GM23338 (cell line): ENCODE results near the gene CDK11A.
A peak's percentile ranks its signal among the peaks of the same experiment; 100 is the strongest.

Experiments
- CTCF ChIP-seq, 2 experiments: fragments of 200-600 bp in 1 of 2; sonication (generic) in 1 of 2; conservative IDR thresholded peaks; 2 replicates each; pipeline versions ENCODE4 v1.5.1 to v1.6.1; 2016 to 2017; ENCODE audit warnings: antibody characterized with exemption in 2 of 2, low read depth in 2 of 2, mild to moderate bottlenecking in 2 of 2, moderate library complexity in 1 of 2
- EZH2 ChIP-seq: fragments of 200-600 bp; sonication (generic); IDR thresholded peaks from one replicate; pipeline ENCODE4 v1.8.0; 2017; ENCODE audit warnings: antibody characterized with exemption, mild to moderate bottlenecking, low read depth; ENCODE audit not compliant: unreplicated experiment

GRCh38 chr1:1752636-1753606 lies 28.8 kb upstream of the CDK11A start:
- TF ChIP-seq CTCF (conservative IDR thresholded peaks at IDR 0.05; ENCODE audit: low read depth in 2 of 2) = peak; percentile 11 to 38; a peak in 2 of 4 replicates
- TF ChIP-seq EZH2 = no peak
